MM.1S (cell line): ENCODE results near the gene TUBAL3.
"Not testable (repeated sequence)": the region's sequence is repeated elsewhere in the genome, so short reads cannot be mapped to it uniquely, and the experiment has no call there.

Experiments used
- DNase-seq: peaks from one replicate; pipeline ENCODE4 v3.0.0-alpha.2; 2015
- H2AFZ ChIP-seq: fragments of 300-600 bp; sonication (generic); 2 replicates; pipeline ENCODE4 v1.6.0; 2016; ENCODE audit warnings: antibody characterized with exemption, low read length
- H3F3A ChIP-seq: fragments of 300-600 bp; sonication (generic); 2 replicates; pipeline ENCODE4 v1.6.1; 2016; ENCODE audit warnings: mild to moderate bottlenecking, antibody characterized with exemption, low read length, moderate library complexity, mixed read lengths; ENCODE audit not compliant: insufficient read depth
- H3K27ac ChIP-seq: fragments of 300-600 bp; sonication (generic); 2 replicates; pipeline ENCODE4 v1.5.1; 2016; ENCODE audit warnings: mild to moderate bottlenecking, low read length
- H3K27me3 ChIP-seq: fragments of 300-600 bp; sonication (generic); replicated peaks from 2 replicates; pipeline ENCODE4 v1.6.0; 2016; ENCODE audit warnings: low read length; ENCODE audit not compliant: insufficient read depth
- H3K36me3 ChIP-seq: fragments of 300-600 bp; sonication (generic); replicated peaks from 2 replicates; pipeline ENCODE4 v1.6.1; 2016; ENCODE audit warnings: mild to moderate bottlenecking, low read length, mixed read lengths; ENCODE audit not compliant: insufficient read depth
- H3K4me1 ChIP-seq: fragments of 300-600 bp; sonication (generic); 2 replicates; pipeline ENCODE4 v1.6.1; 2016; ENCODE audit warnings: low read length, mixed read lengths
- H3K4me2 ChIP-seq: fragments of 300-600 bp; sonication (generic); 2 replicates; pipeline ENCODE4 v1.6.0; 2016; ENCODE audit warnings: low read depth, low read length
- H3K4me3 ChIP-seq: fragments of 300-600 bp; sonication (generic); 2 replicates; pipeline ENCODE4 v1.5.1; 2016; ENCODE audit warnings: low read length, mixed read lengths
- H3K79me2 ChIP-seq: fragments of 300-600 bp; sonication (generic); 2 replicates; pipeline ENCODE4 v1.6.1; 2016; ENCODE audit warnings: mixed run types, low read length, mixed read lengths
- H3K9ac ChIP-seq: fragments of 300-600 bp; sonication (generic); 2 replicates; pipeline ENCODE4 v1.6.1; 2016; ENCODE audit warnings: low read length, mixed read lengths
- H3K9me2 ChIP-seq: fragments of 300-600 bp; sonication (generic); replicated peaks from 2 replicates; pipeline ENCODE4 v1.6.1; 2016; ENCODE audit warnings: mild to moderate bottlenecking, low read length, mixed read lengths; ENCODE audit not compliant: insufficient read depth
- H3K9me3 ChIP-seq: fragments of 300-600 bp; sonication (generic); replicated peaks from 2 replicates; pipeline ENCODE4 v1.6.1; 2016; ENCODE audit warnings: mild to moderate bottlenecking, low read length, mixed read lengths; ENCODE audit not compliant: insufficient read depth
- H4K20me1 ChIP-seq: fragments of 300-600 bp; sonication (generic); 2 replicates; pipeline ENCODE4 v1.6.1; 2016; ENCODE audit warnings: mild to moderate bottlenecking, low read length, moderate library complexity, mixed read lengths; ENCODE audit not compliant: insufficient read depth
- CTCF ChIP-seq: fragments of 300-600 bp; sonication (generic); IDR thresholded peaks from 2 replicates; pipeline ENCODE4 v1.5.1; 2016; ENCODE audit warnings: antibody characterized with exemption, low read length, mixed read lengths
- EZH2 ChIP-seq: fragments of 300-600 bp; sonication (generic); optimal IDR thresholded peaks from 2 replicates; pipeline ENCODE3; 2017; ENCODE audit warnings: low read depth, mild to moderate bottlenecking, antibody characterized with exemption, low read length, mixed read lengths
- EZH2phosphoT487 ChIP-seq: fragments of 300-600 bp; sonication (generic); IDR thresholded peaks from 2 replicates; pipeline ENCODE4 v1.6.1; 2018; ENCODE audit warnings: antibody characterized with exemption, low read length

TUBAL3 gene

GRCh38 chr10:5385224-5385623 lies 19.4 kb downstream of the TUBAL3 start:
- Histone ChIP-seq H3K4me1 (no peaks in the 10 kb centered on the region), H3K36me3 (no peaks in the 10 kb centered on the region), H3K9ac (no peak overlapping the region), H3K9me2 (no peaks in the 10 kb centered on the region), H3K79me2 (no peaks in the 10 kb centered on the region), H3K27ac (no peak overlapping the region), H3K4me3 (no peak overlapping the region), H3K4me2 (no peak overlapping the region), H2AFZ (no peak overlapping the region), H4K20me1 (no peaks in the 10 kb centered on the region), H3K27me3 (no peaks in the 10 kb centered on the region), H3K9me3 (no peaks in the 10 kb centered on the region), H3F3A (no peaks in the 10 kb centered on the region)
- no peak for DNase-seq
- TF ChIP-seq EZH2phosphoT487 (no peak), EZH2 (no peak), CTCF (no peak)

- no peaks in the 10 kb centered on the region for H3F3A ChIP-seq
- no peak for DNase-seq
- no peak overlapping the region for H3K4me2 ChIP-seq
- H3K9me3 ChIP-seq: no peaks in the 10 kb centered on the region
- H3K79me2 ChIP-seq: no peaks in the 10 kb centered on the region
- no peaks in the 10 kb centered on the region for H4K20me1 ChIP-seq
- H3K27me3 ChIP-seq: no peaks in the 10 kb centered on the region
- H3K27ac ChIP-seq: no peak overlapping the region
- TF ChIP-seq EZH2 (no peak), CTCF (no peak), EZH2phosphoT487 (no peak)
- no peak overlapping the region for H3K9ac ChIP-seq
- H3K36me3 ChIP-seq: no peaks in the 10 kb centered on the region
- no peak overlapping the region for H3K4me3 ChIP-seq
- no peaks in the 10 kb centered on the region for H3K9me2 ChIP-seq
- no peaks in the 10 kb centered on the region for H3K4me1 ChIP-seq
- H2AFZ ChIP-seq: no peak overlapping the region
These were observed 23.4 kb downstream of the TUBAL3 start for GRCh38 chr10:5381187-5381586.

GRCh38 chr10:5380395-5380794 lies 24.2 kb downstream of the TUBAL3 start:
- H3K27me3 ChIP-seq, H3F3A ChIP-seq, H3K4me1 ChIP-seq, H3K9me3 ChIP-seq, DNase-seq, H3K36me3 ChIP-seq, H3K79me2 ChIP-seq, H3K27ac ChIP-seq, H2AFZ ChIP-seq, H3K9ac ChIP-seq, H3K9me2 ChIP-seq, H3K4me2 ChIP-seq, H3K4me3 ChIP-seq, H4K20me1 ChIP-seq: not testable (repeated sequence)

- H3K9me2 ChIP-seq, H4K20me1 ChIP-seq, H3F3A ChIP-seq, H3K36me3 ChIP-seq, H3K4me1 ChIP-seq, H3K9me3 ChIP-seq, H3K4me2 ChIP-seq, H3K27me3 ChIP-seq, H3K4me3 ChIP-seq, H2AFZ ChIP-seq, H3K79me2 ChIP-seq, DNase-seq, H3K27ac ChIP-seq, H3K9ac ChIP-seq: not testable (repeated sequence)
These were observed 25.4 kb downstream of the TUBAL3 start for GRCh38 chr10:5379202-5379601.
